Measurements from ENCODE around the gene USH1C.

- no peak for TF ChIP-seq TAF1 (IDR thresholded peaks at IDR 0.05; ENCODE audit: borderline replicate concordance, low read depth, low read length)
- no peak for TF ChIP-seq POLR2AphosphoS5 (IDR thresholded peaks at IDR 0.05; ENCODE audit: low read depth, low read length)
- no peak for TF ChIP-seq POLR2A (IDR thresholded peaks at IDR 0.05; ENCODE audit: low read depth, low read length)
Measured at GRCh38 chr11:17538054-17538453, 6.2 kb downstream of the USH1C start.
